Measurements from ENCODE around the gene HNRNPAB.
"Not testable (repeated sequence)": the region's sequence is repeated elsewhere in the genome, so short reads cannot be mapped to it uniquely, and the experiment has no call there.

The HNRNPAB gene

DNA sequence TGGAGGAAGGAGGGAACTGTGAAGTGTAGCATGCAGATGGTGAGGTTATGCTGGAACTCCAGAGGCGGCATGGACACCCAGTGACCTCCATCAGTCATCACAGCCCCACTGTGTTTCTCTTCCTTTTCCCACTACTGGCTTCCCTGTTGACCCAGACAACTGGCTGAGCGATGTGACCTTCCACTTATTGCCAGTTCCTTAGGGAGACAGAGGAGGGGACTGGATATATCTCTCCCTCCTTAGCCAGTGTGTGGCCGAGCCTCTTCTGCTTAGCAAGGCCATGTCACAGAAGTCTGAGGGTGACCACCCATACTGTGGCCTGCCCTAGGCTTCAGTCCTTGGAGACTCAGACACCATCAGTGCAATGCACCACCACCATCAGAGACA, 31.2 kb downstream of the HNRNPAB start:
- TF ChIP-seq ZFX (IDR thresholded peaks at IDR 0.05; ENCODE audit: borderline replicate concordance) = no peak
- no peak for TF ChIP-seq CTCF (IDR thresholded peaks at IDR 0.05)
- H3K27ac ChIP-seq = no peak overlapping the region

GRCh38 chr5:178236126-178236525, 31.8 kb downstream of the HNRNPAB start:
- no peak for TF ChIP-seq CTCF (IDR thresholded peaks at IDR 0.05)
- no peak overlapping the region for H3K27ac ChIP-seq

DNA sequence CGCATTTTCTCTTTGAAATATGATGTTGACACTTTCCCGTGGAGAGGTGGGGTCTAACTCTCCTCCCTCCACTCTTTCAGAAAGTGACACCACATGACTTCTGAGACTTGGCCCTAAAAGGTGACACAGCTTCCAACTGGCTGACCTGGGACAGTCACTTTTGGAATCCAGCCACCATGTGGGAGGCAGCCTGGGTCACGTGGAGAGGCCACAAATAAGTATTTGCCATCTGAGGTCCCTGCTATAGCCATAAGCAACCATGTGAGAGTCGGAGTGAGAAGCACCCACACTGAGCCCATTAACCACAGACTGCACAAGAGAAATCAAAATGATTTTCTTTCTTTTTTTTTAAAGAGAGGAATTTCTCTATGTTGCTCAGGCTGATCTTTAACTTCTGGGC, 32.3 kb downstream of the HNRNPAB start:
- no peak overlapping the region for H3K27ac ChIP-seq
- TF ChIP-seq CTCF (IDR thresholded peaks at IDR 0.05) (no peak), ZFX (IDR thresholded peaks at IDR 0.05; ENCODE audit: borderline replicate concordance) (no peak)

DNA sequence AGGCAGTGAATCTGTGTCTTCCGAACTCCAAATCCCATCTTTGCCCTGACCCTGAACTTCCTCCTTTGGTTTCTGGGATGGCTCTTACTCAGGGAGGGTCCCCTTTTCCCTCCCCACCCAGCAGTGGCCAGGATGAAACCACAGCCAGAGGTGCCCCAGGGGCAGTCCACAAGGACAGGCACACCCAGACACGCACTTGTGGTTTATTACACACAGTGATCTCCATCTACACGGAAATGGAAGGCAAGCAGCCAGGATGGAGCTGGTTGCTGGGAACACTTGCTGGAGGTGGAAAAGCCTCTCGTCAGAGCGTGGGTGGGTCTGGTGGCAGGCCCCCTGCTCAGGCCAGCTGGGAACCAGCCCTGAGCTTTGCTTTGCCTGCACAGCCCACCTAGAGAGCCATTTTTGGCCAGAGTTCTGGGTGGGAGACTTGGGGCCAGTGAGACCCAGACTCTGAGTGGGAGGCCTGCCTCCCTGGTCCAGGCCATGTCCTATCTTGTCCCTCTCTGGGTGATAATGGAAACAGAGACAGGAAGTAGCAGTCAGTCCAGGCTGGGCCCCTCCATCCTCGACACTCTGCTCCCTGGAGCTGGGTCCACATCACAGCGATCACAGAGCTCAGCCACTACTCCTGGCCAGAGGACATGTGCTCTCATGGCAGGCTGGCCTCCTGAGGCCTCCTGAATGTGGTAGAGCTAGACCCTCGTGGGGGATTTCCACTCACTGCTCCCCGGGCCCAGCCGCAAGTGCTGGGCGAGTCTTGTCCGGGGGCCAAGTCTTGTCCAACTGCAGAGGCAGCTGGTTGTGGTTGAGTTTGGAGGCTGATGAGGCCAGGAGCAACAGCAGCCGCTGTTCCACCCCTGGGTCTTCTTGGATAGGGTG, 33.3 kb downstream of the HNRNPAB start:
- H3K27ac ChIP-seq = no peak overlapping the region
- TF ChIP-seq CTCF (IDR thresholded peaks at IDR 0.05) (no peak), ZFX (IDR thresholded peaks at IDR 0.05; ENCODE audit: borderline replicate concordance) (no peak)

DNA sequence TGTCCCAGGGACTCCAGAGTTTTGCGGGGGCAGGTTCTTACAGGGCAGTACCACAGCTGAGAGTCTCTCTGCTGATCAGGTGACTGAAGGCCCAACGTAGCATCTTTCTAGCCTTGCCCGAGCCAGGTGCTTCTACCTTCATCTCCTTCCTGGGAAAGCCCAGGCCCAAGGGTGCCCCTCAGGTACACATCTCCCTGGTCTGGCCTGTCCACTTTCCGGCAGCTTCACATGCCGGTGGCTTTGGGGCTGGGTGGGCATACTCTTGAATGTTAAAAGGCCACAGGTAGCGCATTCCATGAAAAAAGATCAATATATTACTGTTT, 33.9 kb downstream of the HNRNPAB start:
- H3K27ac ChIP-seq = no peak overlapping the region
- no peak for TF ChIP-seq CTCF (IDR thresholded peaks at IDR 0.05)

GRCh38 chr5:178238711-178239592, 34.6 kb downstream of the HNRNPAB start:
- no peak overlapping the region for H3K27ac ChIP-seq
- TF ChIP-seq ZFX (IDR thresholded peaks at IDR 0.05; ENCODE audit: borderline replicate concordance) (no peak), CTCF (IDR thresholded peaks at IDR 0.05) (no peak)

DNA sequence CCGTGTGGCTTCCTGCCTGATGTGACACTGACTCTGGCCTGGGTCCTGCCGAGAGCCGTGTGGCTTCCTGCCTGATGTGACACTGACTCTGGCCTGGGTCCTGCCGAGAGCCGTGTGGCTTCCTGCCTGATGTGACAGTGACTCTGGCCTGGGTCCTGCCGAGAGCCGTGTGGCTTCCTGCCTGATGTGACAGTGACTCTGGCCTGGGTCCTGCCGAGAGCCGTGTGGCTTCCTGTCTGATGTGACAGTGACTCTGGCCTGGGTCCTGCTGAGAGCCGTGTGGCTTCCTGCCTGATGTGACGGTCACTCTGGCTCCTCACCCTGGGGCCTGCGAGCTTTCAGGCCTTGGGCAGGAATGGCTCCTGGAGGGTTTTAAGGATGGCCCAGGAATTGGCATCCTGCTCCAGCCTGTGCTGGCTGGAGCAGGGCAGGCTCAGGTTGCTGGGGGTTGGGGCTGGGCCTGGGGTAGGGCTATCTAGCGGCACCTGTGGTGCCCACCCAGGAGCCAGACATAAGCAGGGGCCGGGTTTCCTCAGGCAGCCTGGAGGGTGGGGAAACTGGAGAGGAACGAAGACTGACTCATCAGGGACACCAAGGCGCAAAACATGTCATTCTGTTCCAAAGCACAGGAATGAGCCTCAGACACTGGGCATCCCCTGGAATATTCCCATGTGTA, 35.4 kb downstream of the HNRNPAB start:
- H3K27ac ChIP-seq = not testable (repeated sequence)

Data from 22Rv1 (cell line).